HG02943 (cell line): ENCODE results near the gene CEP112.

ENCODE experiments used
- ATAC-seq: cut with Tn5 transposase; IDR thresholded peaks from one replicate; pipeline ENCODE4 v1.9.1; 2021; ENCODE audit warnings: mild to moderate bottlenecking, low read depth, moderate library complexity; ENCODE audit not compliant: unreplicated experiment

CEP112 gene

DNA sequence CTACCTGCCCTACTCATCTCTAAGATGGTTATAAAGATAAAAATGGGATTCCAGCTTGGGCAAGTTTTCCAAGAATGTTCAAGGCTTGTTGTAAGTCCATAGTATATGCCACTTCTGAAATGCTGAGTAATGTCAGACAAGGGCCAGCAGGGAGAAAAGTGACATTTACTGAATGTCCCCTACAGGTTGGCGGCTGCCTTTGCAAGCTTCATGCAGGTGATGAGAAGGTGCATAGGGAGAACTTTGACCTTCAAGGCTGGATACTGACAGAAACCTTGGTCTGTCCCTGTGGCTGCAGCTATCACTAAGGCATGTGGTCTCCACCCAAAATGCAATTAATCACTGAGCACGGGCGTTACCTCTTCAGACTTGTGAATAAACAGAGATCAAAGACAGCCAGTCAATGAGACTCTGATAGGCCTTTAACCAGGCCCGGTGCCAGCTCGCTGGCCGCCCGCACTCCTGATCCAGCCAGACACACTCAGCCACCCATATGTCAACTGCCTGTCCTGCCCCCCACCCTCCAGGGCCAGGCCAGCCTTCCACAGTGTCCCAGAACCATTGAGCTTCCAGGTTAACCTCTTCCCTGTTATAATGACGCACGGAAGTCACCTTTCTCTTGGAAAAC lies 603.6 kb downstream of the CEP112 start:
- no peak for ATAC-seq

- no peak for ATAC-seq
Observed at GRCh38 chr17:65587534-65588180, 604.3 kb downstream of the CEP112 start.

GRCh38 chr17:65586899-65587298 lies 605.0 kb downstream of the CEP112 start:
- ATAC-seq, result no peak
